PC-3 (cell line): ENCODE results near the gene ABL2. TPM values are rescaled to one million over a fixed set of nuclear protein-coding genes. Genes with fewer than 3 reads are reported as not detected.
A peak's percentile ranks its signal among the peaks of the same experiment; 100 is the strongest.

Source experiments
- ATAC-seq: fragments of 200-7000 bp; cut with Tn5 transposase; 2 replicates; pipeline ENCODE4 v1.9.1; 2020; ENCODE audit warnings: mild to moderate bottlenecking, moderate library complexity
- BruUV-seq: library from RNA; stranded (reverse); fragments of 400-500 nt; replicated peaks from 2 replicates; lab custom pipeline; 2021; lab: Mats Ljungman, UMichigan
- CTCF ChIA-PET: fragments of 300-600 bp; sonication (Branson Sonifier 250); formaldehyde crosslinking; loops from one replicate; lab custom pipeline; 2022; ENCODE audit warnings: antibody characterized with exemption; lab: Charles Lee
- POLR2A ChIA-PET: fragments of 300-600 bp; sonication (Branson Sonifier 250); formaldehyde crosslinking; loops from one replicate; lab custom pipeline; 2022; ENCODE audit warnings: antibody characterized with exemption; ENCODE audit not compliant: unreplicated experiment; lab: Charles Lee
- DNase-seq: peaks from one replicate; pipeline ENCODE4 v3.0.0-alpha.2; 2015
- H2AFZ ChIP-seq: fragments of 300-600 bp; sonication (generic); 2 replicates; pipeline ENCODE4 v1.6.0; 2016; ENCODE audit warnings: antibody characterized with exemption, low read length
- H3F3A ChIP-seq: fragments of 300-600 bp; sonication (generic); one replicate; pipeline ENCODE4 v1.6.0; 2017; ENCODE audit warnings: antibody characterized with exemption, low read length, control low read depth, mild to moderate bottlenecking; ENCODE audit not compliant: unreplicated experiment
- H3K27ac ChIP-seq: fragments of 300-600 bp; sonication (generic); 2 replicates; pipeline ENCODE4 v1.5.1; 2016; ENCODE audit warnings: mild to moderate bottlenecking, low read length
- H3K27me3 ChIP-seq: fragments of 300-600 bp; sonication (generic); 2 replicates; pipeline ENCODE4 v1.6.1; 2016; ENCODE audit warnings: low read length, mixed read lengths
- H3K36me3 ChIP-seq: fragments of 300-600 bp; sonication (generic); 2 replicates; pipeline ENCODE4 v1.6.1; 2016; ENCODE audit warnings: low read depth, mixed run types, low read length, mixed read lengths
- H3K4me1 ChIP-seq: fragments of 300-600 bp; sonication (generic); 2 replicates; pipeline ENCODE4 v1.5.1; 2016; ENCODE audit warnings: low read length; ENCODE audit not compliant: insufficient read depth
- H3K4me2 ChIP-seq: fragments of 300-600 bp; sonication (generic); 2 replicates; pipeline ENCODE4 v1.6.0; 2016; ENCODE audit warnings: low read length
- H3K4me3 ChIP-seq: fragments of 300-600 bp; sonication (generic); 2 replicates; pipeline ENCODE4 v1.5.1; 2016; ENCODE audit warnings: mild to moderate bottlenecking, low read length, mixed read lengths
- H3K79me2 ChIP-seq: fragments of 300-600 bp; sonication (generic); 2 replicates; pipeline ENCODE4 v1.6.1; 2017; ENCODE audit warnings: low read length, mixed read lengths
- H3K9ac ChIP-seq: fragments of 300-600 bp; sonication (generic); 2 replicates; pipeline ENCODE4 v1.6.0; 2016; ENCODE audit warnings: mild to moderate bottlenecking, low read length
- H3K9me2 ChIP-seq: fragments of 300-600 bp; sonication (generic); replicated peaks from 2 replicates; pipeline ENCODE4 v1.6.1; 2016; ENCODE audit warnings: mixed run types, low read length, mixed read lengths
- H3K9me3 ChIP-seq: fragments of 300-600 bp; sonication (generic); 2 replicates; pipeline ENCODE4 v1.6.1; 2016; ENCODE audit warnings: low read length, mixed read lengths
- H4K20me1 ChIP-seq: fragments of 300-600 bp; sonication (generic); 2 replicates; pipeline ENCODE4 v1.6.1; 2016; ENCODE audit warnings: low read length, mixed read lengths
- CTCF ChIP-seq: fragments of 300-600 bp; sonication (generic); conservative IDR thresholded peaks from 2 replicates; pipeline ENCODE4 v1.5.1; 2017; ENCODE audit warnings: antibody characterized with exemption, low read depth, mild to moderate bottlenecking, low read length
- EZH2 ChIP-seq: fragments of 300-600 bp; sonication (generic); IDR thresholded peaks from one replicate; pipeline ENCODE4 v1.6.1; 2017; ENCODE audit warnings: antibody characterized with exemption, mild to moderate bottlenecking, low read length; ENCODE audit not compliant: unreplicated experiment
- EZH2phosphoT487 ChIP-seq: fragments of 300-600 bp; sonication (generic); IDR thresholded peaks from 2 replicates; pipeline ENCODE4 v1.6.1; 2018; ENCODE audit warnings: mild to moderate bottlenecking, antibody characterized with exemption, low read length, borderline replicate concordance
- intact Hi-C: fragments of 100-400 bp; cut with micrococcal nuclease; formaldehyde crosslinking; loops from 2 replicates; pipeline ENCODE4 v1.9.0; 2023
- total RNA-seq: library from RNA; depleted of rRNA; stranded (reverse); fragments of >200 nt; gene quantifications from 2 replicates; pipeline ENCODE4 v1.2.3, GENCODE V29; 2014

The ABL2 gene
- total RNA-seq, 1 experiment from 2014 or later: 15.9 TPM

GRCh38 chr1:179156708-179157107 is 72.8 kb downstream of the ABL2 start:
- Histone ChIP-seq H3K4me3 (no peak overlapping the region), H3K4me2 (no peak overlapping the region), H3K36me3 (no peaks in the 10 kb centered on the region), H3K9me3 (no peaks in the 10 kb centered on the region), H4K20me1 (no peaks in the 10 kb centered on the region), H3K27ac (no peak overlapping the region), H2AFZ (no peak overlapping the region), H3K79me2 (peaks cover 56% of the 10 kb centered on the region), H3K27me3 (no peaks in the 10 kb centered on the region), H3K9ac (no peak overlapping the region), H3K4me1 (peaks cover 7% of the 10 kb centered on the region), H3K9me2 (no peaks in the 10 kb centered on the region), H3F3A (no peaks in the 10 kb centered on the region)
- ATAC-seq (no peak), DNase-seq (no peak)
- ChIA-PET CTCF (no interaction called here), POLR2A (no interaction called here)
- BruUV-seq: no TSS peak
- no peak for TF ChIP-seq EZH2
- intact Hi-C loops: no loop called here

GRCh38 chr1:179156026-179156425 is 73.5 kb downstream of the ABL2 start:
- H3K4me2 ChIP-seq: no peak overlapping the region; the same call in 1 of the 2 replicates
- ATAC-seq: no peak
- no peaks in the 10 kb centered on the region for H4K20me1 ChIP-seq
- no peak overlapping the region for H3K9ac ChIP-seq
- peaks cover 7% of the 10 kb centered on the region for H3K4me1 ChIP-seq
- no peak overlapping the region for H3K27ac ChIP-seq
- no peak overlapping the region for H2AFZ ChIP-seq
- peak; percentile 22 for DNase-seq
- no TSS peak for BruUV-seq
- no peaks in the 10 kb centered on the region for H3F3A ChIP-seq
- intact Hi-C loops: no loop called here
- no peak overlapping the region for H3K4me3 ChIP-seq
- H3K36me3 ChIP-seq: no peaks in the 10 kb centered on the region
- H3K79me2 ChIP-seq: peaks cover 54% of the 10 kb centered on the region
- H3K9me3 ChIP-seq: no peaks in the 10 kb centered on the region
- TF ChIP-seq CTCF (no peak), EZH2 (no peak), EZH2phosphoT487 (no peak)
- no peaks in the 10 kb centered on the region for H3K27me3 ChIP-seq
- no peaks in the 10 kb centered on the region for H3K9me2 ChIP-seq
- POLR2A ChIA-PET: no interaction called here
- CTCF ChIA-PET: no interaction called here

GRCh38 chr1:179155615-179156014 is 73.9 kb downstream of the ABL2 start:
- intact Hi-C loops: no loop called here
- Histone ChIP-seq H3F3A (no peaks in the 10 kb centered on the region), H3K4me1 (peaks cover 7% of the 10 kb centered on the region), H2AFZ (no peak overlapping the region), H4K20me1 (no peaks in the 10 kb centered on the region), H3K9ac (no peak overlapping the region), H3K9me2 (no peaks in the 10 kb centered on the region), H3K27ac (no peak overlapping the region), H3K79me2 (peaks cover 51% of the 10 kb centered on the region), H3K4me2 (no peak overlapping the region), H3K9me3 (no peaks in the 10 kb centered on the region), H3K36me3 (no peaks in the 10 kb centered on the region), H3K27me3 (no peaks in the 10 kb centered on the region), H3K4me3 (no peak overlapping the region)
- ATAC-seq (no peak), DNase-seq (no peak)
- POLR2A ChIA-PET: no interaction called here
- BruUV-seq: no TSS peak
- CTCF ChIA-PET: no interaction called here
- TF ChIP-seq EZH2phosphoT487 (no peak), CTCF (no peak), EZH2 (no peak)
